Ishikawa (cell line): ENCODE measurements around the gene ALKBH8.

Experiments used
- CEBPB ChIP-seq: IDR thresholded peaks from 2 replicates; pipeline ENCODE4 v1.6.1; 2012
- CREB1 ChIP-seq: IDR thresholded peaks from 2 replicates; pipeline ENCODE4 v1.6.1; 2012; ENCODE audit warnings: low read depth
- EGR1 ChIP-seq: IDR thresholded peaks from 2 replicates; pipeline ENCODE4 v1.6.1; 2012
- EP300 ChIP-seq: IDR thresholded peaks from 2 replicates; pipeline ENCODE4 v1.6.1; 2012; ENCODE audit warnings: borderline replicate concordance
- FOXM1 ChIP-seq: IDR thresholded peaks from 2 replicates; pipeline ENCODE4 v1.6.1; 2012; ENCODE audit warnings: low read depth, borderline replicate concordance
- NFIC ChIP-seq: IDR thresholded peaks from 2 replicates; pipeline ENCODE4 v1.6.1; 2012
- RAD21 ChIP-seq: IDR thresholded peaks from 2 replicates; pipeline ENCODE4 v1.6.1; 2012; ENCODE audit warnings: low read depth
- TAF1 ChIP-seq: IDR thresholded peaks from 2 replicates; pipeline ENCODE4 v1.6.1; 2012; ENCODE audit warnings: low read depth, mild to moderate bottlenecking
- TCF12 ChIP-seq: IDR thresholded peaks from 2 replicates; pipeline ENCODE4 v1.6.1; 2012; ENCODE audit warnings: low read depth
- TEAD4 ChIP-seq: IDR thresholded peaks from 2 replicates; pipeline ENCODE4 v1.6.1; 2012
- YY1 ChIP-seq: IDR thresholded peaks from 2 replicates; pipeline ENCODE4 v1.6.1; 2012; ENCODE audit warnings: low read depth
- ZBTB7A ChIP-seq: IDR thresholded peaks from 2 replicates; pipeline ENCODE4 v1.6.1; 2012; ENCODE audit warnings: low read depth
- TF ChIP-seq, protein P1 (sequence below): IDR thresholded peaks from 2 replicates; pipeline ENCODE4 v1.6.1; 2012
- TF ChIP-seq, protein P2 (sequence below): IDR thresholded peaks from 2 replicates; pipeline ENCODE4 v1.6.1; 2012; ENCODE audit warnings: low read depth, mild to moderate bottlenecking
- TF ChIP-seq, protein P3 (sequence below): IDR thresholded peaks from 2 replicates; pipeline ENCODE4 v1.6.1; 2012

Gene ALKBH8

DNA sequence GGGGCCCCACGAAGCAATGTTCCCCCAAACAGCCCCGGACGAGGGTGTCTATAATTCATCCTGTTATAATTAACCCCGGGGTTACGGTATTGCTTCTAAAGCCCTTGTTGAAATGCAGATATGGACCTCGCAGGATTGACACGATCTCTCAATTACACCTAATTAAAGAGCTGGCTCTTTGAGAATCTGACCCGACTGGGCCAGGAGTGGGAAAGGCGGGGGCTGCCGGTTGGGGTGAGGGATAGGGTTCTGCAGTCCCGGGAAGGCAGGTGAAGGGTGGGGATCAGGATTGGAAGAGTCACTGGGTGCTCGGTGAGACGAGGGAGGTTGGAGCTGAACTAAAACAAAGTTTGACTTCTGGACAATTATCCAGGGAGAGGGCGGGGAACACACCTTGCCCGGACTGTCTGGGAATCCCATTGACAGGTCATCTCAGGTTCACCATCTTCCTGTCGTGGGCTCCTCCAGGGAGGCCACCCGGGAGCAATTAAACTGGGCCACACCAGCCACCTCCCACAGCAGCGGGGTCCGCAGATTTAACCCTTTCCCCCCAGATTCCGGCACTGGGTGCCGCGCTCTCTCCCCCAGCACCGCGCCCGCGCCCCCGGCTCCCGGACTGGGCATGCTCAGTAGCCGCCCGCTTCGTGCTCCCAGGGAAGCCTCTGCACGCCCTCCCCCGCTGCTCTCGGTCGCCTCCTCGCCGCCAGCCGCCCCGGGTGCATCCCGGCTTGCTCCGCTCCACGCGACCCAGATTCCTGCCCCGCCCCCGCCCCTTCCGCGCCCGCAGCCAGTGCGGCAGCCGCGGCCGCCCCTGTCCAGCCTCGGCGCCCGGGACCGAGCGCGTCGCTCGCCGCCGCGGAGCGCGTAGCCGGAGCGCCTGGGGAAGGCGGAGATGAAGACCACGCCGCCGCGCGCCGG lies 25.2 kb upstream of the ALKBH8 start, which contains the start of gene ELMOD1:
Gene ELMOD1 (plus strand): TSS at position 688 of the 918 bp plus-strand sequence. CDS start 27,043 bp downstream, outside the sequence.
- TF ChIP-seq, protein P1, sequence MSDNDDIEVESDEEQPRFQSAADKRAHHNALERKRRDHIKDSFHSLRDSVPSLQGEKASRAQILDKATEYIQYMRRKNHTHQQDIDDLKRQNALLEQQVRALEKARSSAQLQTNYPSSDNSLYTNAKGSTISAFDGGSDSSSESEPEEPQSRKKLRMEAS = peak; percentile 18; the same call in 1 of the 2 replicates
- TF ChIP-seq EGR1 = no peak
- TF ChIP-seq, protein P2, sequence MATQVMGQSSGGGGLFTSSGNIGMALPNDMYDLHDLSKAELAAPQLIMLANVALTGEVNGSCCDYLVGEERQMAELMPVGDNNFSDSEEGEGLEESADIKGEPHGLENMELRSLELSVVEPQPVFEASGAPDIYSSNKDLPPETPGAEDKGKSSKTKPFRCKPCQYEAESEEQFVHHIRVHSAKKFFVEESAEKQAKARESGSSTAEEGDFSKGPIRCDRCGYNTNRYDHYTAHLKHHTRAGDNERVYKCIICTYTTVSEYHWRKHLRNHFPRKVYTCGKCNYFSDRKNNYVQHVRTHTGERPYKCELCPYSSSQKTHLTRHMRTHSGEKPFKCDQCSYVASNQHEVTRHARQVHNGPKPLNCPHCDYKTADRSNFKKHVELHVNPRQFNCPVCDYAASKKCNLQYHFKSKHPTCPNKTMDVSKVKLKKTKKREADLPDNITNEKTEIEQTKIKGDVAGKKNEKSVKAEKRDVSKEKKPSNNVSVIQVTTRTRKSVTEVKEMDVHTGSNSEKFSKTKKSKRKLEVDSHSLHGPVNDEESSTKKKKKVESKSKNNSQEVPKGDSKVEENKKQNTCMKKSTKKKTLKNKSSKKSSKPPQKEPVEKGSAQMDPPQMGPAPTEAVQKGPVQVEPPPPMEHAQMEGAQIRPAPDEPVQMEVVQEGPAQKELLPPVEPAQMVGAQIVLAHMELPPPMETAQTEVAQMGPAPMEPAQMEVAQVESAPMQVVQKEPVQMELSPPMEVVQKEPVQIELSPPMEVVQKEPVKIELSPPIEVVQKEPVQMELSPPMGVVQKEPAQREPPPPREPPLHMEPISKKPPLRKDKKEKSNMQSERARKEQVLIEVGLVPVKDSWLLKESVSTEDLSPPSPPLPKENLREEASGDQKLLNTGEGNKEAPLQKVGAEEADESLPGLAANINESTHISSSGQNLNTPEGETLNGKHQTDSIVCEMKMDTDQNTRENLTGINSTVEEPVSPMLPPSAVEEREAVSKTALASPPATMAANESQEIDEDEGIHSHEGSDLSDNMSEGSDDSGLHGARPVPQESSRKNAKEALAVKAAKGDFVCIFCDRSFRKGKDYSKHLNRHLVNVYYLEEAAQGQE = 0 out of 2 replicates have a peak, but pooled peaks have one; percentile 34
- TF ChIP-seq NFIC = no peak
- 0 out of 2 replicates have a peak, but pooled peaks have one; percentile 14 for TF ChIP-seq TEAD4

DNA sequence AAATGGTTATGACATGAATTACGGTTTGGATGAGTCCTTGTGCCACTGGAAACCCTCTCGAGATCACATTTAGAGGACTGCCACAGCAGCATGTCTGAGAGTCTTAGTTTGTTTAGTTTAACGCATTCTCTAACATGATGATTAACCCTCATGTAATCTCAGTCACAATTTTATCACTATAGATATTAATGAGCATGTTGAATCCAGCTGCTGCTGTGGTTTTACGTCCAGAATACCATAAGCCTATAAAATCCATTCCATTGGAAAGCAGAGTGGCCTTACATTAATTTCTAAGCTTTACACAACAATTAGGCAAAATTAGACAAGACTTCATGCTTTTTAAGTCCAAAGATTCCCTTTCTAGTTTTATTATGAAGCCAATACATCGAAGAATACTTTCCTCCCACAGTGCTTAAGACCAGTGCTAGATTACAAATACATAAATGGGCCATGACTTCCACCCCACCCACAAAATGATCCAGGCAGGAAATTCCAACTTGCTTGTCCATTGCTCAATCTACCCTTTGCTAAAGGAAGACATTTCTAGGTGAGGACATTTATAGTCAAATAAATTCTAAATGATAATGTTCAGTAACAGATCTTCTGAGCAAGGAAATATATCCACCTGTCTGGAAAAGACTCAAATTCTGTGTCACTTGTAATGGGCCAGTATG lies 21.9 kb upstream of the ALKBH8 start:
- TF ChIP-seq, protein P2 = no peak
- TF ChIP-seq TCF12 = no peak
- TF ChIP-seq CREB1 = no peak
- TF ChIP-seq, protein P3, sequence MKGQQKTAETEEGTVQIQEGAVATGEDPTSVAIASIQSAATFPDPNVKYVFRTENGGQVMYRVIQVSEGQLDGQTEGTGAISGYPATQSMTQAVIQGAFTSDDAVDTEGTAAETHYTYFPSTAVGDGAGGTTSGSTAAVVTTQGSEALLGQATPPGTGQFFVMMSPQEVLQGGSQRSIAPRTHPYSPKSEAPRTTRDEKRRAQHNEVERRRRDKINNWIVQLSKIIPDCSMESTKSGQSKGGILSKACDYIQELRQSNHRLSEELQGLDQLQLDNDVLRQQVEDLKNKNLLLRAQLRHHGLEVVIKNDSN = no peak
- no peak for TF ChIP-seq FOXM1
- no peak for TF ChIP-seq EGR1
- no peak for TF ChIP-seq ZBTB7A
- TF ChIP-seq CEBPB = no peak
- TF ChIP-seq EP300 = no peak
- TF ChIP-seq YY1 = no peak
- TF ChIP-seq TAF1 = no peak
- TF ChIP-seq NFIC = no peak

GRCh38 chr11:107583629-107584195 lies 18.2 kb upstream of the ALKBH8 start:
- no peak for TF ChIP-seq YY1
- TF ChIP-seq, protein P2 = no peak
- TF ChIP-seq RAD21 = no peak
- TF ChIP-seq TCF12 = no peak
- no peak for TF ChIP-seq ZBTB7A
- no peak for TF ChIP-seq FOXM1
- no peak for TF ChIP-seq NFIC
- TF ChIP-seq, protein P1 = no peak
- TF ChIP-seq TEAD4 = no peak
- TF ChIP-seq, protein P3 = no peak

DNA sequence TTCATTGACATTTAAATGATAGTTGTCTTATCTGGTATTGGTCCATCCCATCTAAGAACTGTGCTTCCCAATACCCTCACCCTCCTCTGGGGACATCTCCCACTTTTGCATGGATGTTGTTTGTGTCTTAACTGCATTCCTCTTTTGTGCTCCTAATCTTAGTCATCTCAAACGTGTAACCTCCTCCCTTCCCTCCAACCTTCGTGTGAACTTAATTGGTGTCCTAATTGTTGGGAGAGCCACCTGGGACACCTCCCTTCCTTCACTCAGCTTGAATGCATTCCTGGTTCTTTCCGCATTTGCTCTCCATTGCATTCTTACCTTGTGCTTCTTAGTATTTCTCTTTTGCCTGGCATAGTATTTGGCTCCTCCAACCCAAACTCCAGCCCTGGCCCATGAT lies 15.6 kb upstream of the ALKBH8 start:
- TF ChIP-seq EGR1 = no peak

GRCh38 chr11:107577346-107577711 lies 11.8 kb upstream of the ALKBH8 start:
- TF ChIP-seq, protein P1 = no peak
